ENCODE data around the gene GPR137. TPM values are rescaled to one million over a fixed set of nuclear protein-coding genes. Genes with fewer than 3 reads are reported as not detected.
"Not testable (repeated sequence)": the region's sequence is repeated elsewhere in the genome, so short reads cannot be mapped to it uniquely, and the experiment has no call there.

GPR137 gene
- total and polyA plus RNA-seq, 12 donors, result 15.6 to 69.8 (median 41.2) TPM

DNA sequence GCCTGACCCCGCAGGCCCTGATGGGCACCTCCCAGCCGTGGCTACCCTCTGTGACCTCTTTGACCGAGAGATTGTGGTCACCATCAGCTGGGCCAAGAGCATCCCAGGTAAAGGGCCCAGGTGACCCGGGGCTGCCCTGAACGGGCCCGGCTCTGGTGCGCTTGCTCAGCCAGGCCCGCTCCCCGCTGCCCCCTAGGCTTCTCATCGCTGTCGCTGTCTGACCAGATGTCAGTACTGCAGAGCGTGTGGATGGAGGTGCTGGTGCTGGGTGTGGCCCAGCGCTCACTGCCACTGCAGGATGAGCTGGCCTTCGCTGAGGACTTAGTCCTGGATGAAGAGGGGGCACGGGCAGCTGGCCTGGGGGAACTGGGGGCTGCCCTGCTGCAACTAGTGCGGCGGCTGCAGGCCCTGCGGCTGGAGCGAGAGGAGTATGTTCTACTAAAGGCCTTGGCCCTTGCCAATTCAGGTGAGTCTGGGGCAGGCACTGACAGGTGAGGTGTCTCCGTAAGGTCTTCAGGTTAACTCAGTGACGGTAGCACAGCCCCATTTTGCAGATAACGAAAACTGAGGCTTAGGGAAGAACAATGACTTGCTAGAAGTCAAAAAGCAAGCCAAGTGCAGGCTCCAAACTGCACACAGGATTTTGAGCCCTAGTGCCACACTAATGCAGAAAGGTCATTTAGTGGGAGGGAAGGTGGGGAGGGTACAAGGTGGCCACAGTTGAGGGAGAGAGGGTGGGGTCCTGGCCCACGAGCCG lies 29.3 kb downstream of the GPR137 start:
- TF ChIP-seq, protein P1, sequence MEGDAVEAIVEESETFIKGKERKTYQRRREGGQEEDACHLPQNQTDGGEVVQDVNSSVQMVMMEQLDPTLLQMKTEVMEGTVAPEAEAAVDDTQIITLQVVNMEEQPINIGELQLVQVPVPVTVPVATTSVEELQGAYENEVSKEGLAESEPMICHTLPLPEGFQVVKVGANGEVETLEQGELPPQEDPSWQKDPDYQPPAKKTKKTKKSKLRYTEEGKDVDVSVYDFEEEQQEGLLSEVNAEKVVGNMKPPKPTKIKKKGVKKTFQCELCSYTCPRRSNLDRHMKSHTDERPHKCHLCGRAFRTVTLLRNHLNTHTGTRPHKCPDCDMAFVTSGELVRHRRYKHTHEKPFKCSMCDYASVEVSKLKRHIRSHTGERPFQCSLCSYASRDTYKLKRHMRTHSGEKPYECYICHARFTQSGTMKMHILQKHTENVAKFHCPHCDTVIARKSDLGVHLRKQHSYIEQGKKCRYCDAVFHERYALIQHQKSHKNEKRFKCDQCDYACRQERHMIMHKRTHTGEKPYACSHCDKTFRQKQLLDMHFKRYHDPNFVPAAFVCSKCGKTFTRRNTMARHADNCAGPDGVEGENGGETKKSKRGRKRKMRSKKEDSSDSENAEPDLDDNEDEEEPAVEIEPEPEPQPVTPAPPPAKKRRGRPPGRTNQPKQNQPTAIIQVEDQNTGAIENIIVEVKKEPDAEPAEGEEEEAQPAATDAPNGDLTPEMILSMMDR (IDR thresholded peaks at IDR 0.05), result no peak
- no peak for TF ChIP-seq POLR2A (IDR thresholded peaks at IDR 0.05)
- peak overlapping the region in 1 of 5 donors; percentile 81 for H3K27ac ChIP-seq
- H3K4me3 ChIP-seq, result no peak overlapping the region
- peak in 2 of 7 donors; percentile 27 to 52 for DNase-seq
- H3K27me3 ChIP-seq, result no peaks in the 10 kb centered on the region
- H3K9me3 ChIP-seq (replicated peaks in 1 of 3), result no peaks in the 10 kb centered on the region
- peaks cover 10 to 20% of the 10 kb centered on the region in 2 donors for H3K4me1 ChIP-seq (replicated peaks in 1 of 2)
- 87 to 91% (median 90%) methylated on average over 13 to 24 of the region's 24 CpGs for WGBS, 4 donors
- intact Hi-C loops (cut with DNase I), result loop anchor here in 1 of 2 donors (5.0 kb wide), 1 partner anchor 37 kb away; no protein-coding TSS in a partner anchor
- H3K36me3 ChIP-seq (replicated peaks in 1 of 2), result peaks cover 0 to 23% of the 10 kb centered on the region in 2 donors

DNA sequence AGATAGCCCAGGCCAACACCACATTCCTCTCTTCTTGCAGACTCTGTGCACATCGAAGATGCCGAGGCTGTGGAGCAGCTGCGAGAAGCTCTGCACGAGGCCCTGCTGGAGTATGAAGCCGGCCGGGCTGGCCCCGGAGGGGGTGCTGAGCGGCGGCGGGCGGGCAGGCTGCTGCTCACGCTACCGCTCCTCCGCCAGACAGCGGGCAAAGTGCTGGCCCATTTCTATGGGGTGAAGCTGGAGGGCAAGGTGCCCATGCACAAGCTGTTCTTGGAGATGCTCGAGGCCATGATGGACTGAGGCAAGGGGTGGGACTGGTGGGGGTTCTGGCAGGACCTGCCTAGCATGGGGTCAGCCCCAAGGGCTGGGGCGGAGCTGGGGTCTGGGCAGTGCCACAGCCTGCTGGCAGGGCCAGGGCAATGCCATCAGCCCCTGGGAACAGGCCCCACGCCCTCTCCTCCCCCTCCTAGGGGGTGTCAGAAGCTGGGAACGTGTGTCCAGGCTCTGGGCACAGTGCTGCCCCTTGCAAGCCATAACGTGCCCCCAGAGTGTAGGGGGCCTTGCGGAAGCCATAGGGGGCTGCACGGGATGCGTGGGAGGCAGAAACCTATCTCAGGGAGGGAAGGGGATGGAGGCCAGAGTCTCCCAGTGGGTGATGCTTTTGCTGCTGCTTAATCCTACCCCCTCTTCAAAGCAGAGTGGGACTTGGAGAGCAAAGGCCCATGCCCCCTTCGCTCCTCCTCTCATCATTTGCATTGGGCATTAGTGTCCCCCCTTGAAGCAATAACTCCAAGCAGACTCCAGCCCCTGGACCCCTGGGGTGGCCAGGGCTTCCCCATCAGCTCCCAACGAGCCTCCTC lies 30.2 kb downstream of the GPR137 start:
- Histone ChIP-seq H3K36me3 (replicated peaks in 1 of 2) (peaks cover 0 to 23% of the 10 kb centered on the region in 2 donors), H3K4me1 (replicated peaks in 1 of 2) (peaks cover 10 to 20% of the 10 kb centered on the region in 2 donors), H3K27ac (peak overlapping the region in 2 of 5 donors; percentile 98 to 100)
- H3K9me3 ChIP-seq (replicated peaks in 1 of 3); DNase-seq; H3K27me3 ChIP-seq; H3K4me3 ChIP-seq; intact Hi-C loops (cut with DNase I): not testable (repeated sequence)
- WGBS, 4 donors, result 68 to 75% (median 71%) methylated on average over 2 to 25 of the region's 25 CpGs

DNA sequence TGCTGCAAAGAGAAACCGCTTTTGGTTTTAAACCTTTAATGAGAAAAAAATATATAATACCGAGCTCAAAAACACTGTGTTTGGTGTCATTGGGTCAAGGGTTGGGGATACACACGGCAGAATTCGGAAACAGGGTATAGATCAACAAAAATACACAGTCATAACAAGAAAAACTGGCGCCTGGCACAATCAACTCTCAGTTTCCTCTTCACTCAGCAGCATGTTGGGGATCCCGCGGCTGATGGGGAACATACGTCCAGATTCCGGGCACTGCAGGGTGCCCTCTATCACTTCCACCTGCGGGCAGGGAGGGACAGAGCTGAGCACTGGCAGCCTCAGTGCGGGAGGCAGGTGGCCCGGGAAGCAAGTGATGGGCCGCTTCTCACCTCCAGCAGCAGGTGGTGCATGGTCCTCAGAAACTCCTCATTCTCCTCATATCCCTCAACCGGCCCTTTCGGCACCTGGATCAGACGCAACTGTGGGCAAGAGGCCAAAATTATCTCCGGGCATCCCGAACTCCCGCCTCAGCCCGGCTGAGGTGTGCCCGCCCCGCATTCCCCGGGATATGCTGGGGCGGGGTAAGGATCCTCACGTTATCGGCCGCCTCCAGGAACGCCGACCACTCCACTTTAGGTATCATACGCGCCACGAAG lies 31.1 kb downstream of the GPR137 start:
- H3K9me3 ChIP-seq (replicated peaks in 1 of 3), result no peaks in the 10 kb centered on the region
- intact Hi-C loops (cut with DNase I), result no loop called here
- peaks cover 10 to 20% of the 10 kb centered on the region in 2 donors for H3K4me1 ChIP-seq (replicated peaks in 1 of 2)
- WGBS, 4 donors, result 5 to 11% (median 6%) methylated on average over 17 to 32 of the region's 32 CpGs
- peaks cover 0 to 27% of the 10 kb centered on the region in 2 donors for H3K36me3 ChIP-seq (replicated peaks in 1 of 2)
- H3K27ac ChIP-seq, result peak overlapping the region; percentile 87 to 100 (median 98)
- DNase-seq, result peak in 6 of 7 donors; percentile 43 to 76 (median 56)
- TF ChIP-seq, protein P1 (IDR thresholded peaks at IDR 0.05), result no peak
- no peaks in the 10 kb centered on the region for H3K27me3 ChIP-seq
- H3K4me3 ChIP-seq, result peak overlapping the region; percentile 41 to 92 (median 64)

DNA sequence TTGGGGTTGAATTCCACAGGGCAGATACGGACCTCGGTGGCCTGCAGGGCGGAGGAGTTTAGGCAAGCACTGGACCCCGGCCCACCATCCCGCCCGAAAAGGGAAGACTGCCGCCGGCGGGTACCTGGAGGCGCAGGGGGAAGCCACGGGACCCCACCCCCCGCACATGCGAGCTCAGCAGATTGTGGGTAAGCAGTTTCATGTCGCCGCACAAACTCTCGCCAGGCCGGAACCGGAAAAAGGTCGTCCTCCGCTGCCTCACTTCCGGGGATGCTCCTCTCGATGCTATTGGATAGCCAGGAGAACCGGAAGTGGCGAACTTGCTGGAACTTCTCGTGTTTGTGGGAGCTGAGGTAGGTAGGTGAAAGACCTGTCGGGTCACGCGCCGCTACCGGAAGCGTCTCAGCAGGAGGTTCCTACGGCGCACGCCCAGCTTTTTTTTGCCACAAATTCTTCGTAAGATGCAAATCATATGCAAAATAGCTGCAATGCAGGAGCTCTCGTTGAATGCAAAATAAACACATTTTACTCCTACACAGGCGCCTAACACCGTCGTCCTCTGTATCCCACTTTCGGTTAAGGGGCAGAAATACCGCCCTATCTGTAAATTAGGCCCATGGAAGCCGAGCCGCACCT lies 31.8 kb downstream of the GPR137 start, which contains the start of gene TRMT112:
Gene TRMT112 (minus strand): TSS at position 235 of the 636 bp plus-strand sequence. CDS start 33 bp downstream, at position 202.
- peaks cover 0 to 32% of the 10 kb centered on the region in 2 donors for H3K36me3 ChIP-seq (replicated peaks in 1 of 2)
- TF ChIP-seq, protein P1 (IDR thresholded peaks at IDR 0.05), result no peak
- peak; percentile 77 to 92 for TF ChIP-seq POLR2A (IDR thresholded peaks at IDR 0.05)
- peaks cover 10 to 20% of the 10 kb centered on the region in 2 donors for H3K4me1 ChIP-seq (replicated peaks in 1 of 2)
- 0 to 1% (median 0%) methylated on average over 18 to 43 of the region's 43 CpGs for WGBS, 4 donors
- intact Hi-C loops (cut with DNase I), result no loop called here
- peak; percentile 96 to 99 (median 99) for DNase-seq
- H3K27me3 ChIP-seq, result no peaks in the 10 kb centered on the region
- H3K27ac ChIP-seq, result peak within 1 kb of the TSS; percentile 87 to 100 (median 98)
- H3K4me3 ChIP-seq, result peak within 1 kb of the TSS; percentile 41 to 92 (median 79)
- no peaks in the 10 kb centered on the region for H3K9me3 ChIP-seq (replicated peaks in 1 of 3)

Data from adrenal gland (tissue), 12 donors.